Peyer's patch (tissue), 4 donors: ENCODE results near the gene NRXN3.

Experiments used
- CTCF ChIP-seq, 6 experiments: fragments of 450-650 bp in 4 of 6; fragments of 200-600 bp in 2 of 6; sonication (generic) in 1 of 6; IDR thresholded peaks; one replicate each; pipeline ENCODE4 v1.5.1; 2017 to 2019; ENCODE audit warnings: antibody characterized with exemption in 6 of 6, mild to moderate bottlenecking in 3 of 6, moderate library complexity in 1 of 6
- POLR2A ChIP-seq, 2 donors: fragments of 450-650 bp; IDR thresholded peaks; one replicate each; pipeline ENCODE4 v1.5.1; 2017; ENCODE audit warnings: antibody characterized with exemption in 2 of 2, mild to moderate bottlenecking in 2 of 2, moderate library complexity in 2 of 2

- TF ChIP-seq POLR2A (IDR thresholded peaks at IDR 0.05) (no peak), CTCF (IDR thresholded peaks at IDR 0.05) (no peak)
Measured at GRCh38 chr14:78253986-78254385, 83.8 kb downstream of the NRXN3 start.
